GM18951 (cell line): ENCODE data around the gene STAG1.

Source experiments
- POLR2A ChIP-seq: IDR thresholded peaks from 4 replicates; pipeline ENCODE4 v1.6.1; 2011; ENCODE audit warnings: mild to moderate bottlenecking; ENCODE audit not compliant: insufficient read length, insufficient read depth; ENCODE audit errors: extremely low read depth
- in situ Hi-C: fragments of 300-500 bp; cut with MboI; formaldehyde crosslinking; loops from one replicate; pipeline ENCODE4 v1.12.0; 2022; ENCODE audit warnings: low sequenced_read_pairs, mixed read lengths, inconsistent platforms; ENCODE audit not compliant: unreplicated experiment

Gene STAG1

GRCh38 chr3:136752422-136753325 lies 496 bp upstream of the STAG1 start:
- peak; percentile 78 for TF ChIP-seq POLR2A
- in situ Hi-C loops, result loop anchor here (5.0 kb wide), 1 partner anchor 680 kb away; no protein-coding TSS in a partner anchor

GRCh38 chr3:136751316-136752171 lies 634 bp downstream of the STAG1 start:
- TF ChIP-seq POLR2A, result peak; percentile 67
- in situ Hi-C loops, result loop anchor here (5.0 kb wide), 1 partner anchor 679 kb away; no protein-coding TSS in a partner anchor

- TF ChIP-seq POLR2A, result no peak
- in situ Hi-C loops, result loop anchor here (5.0 kb wide), 1 partner anchor 679 kb away; no protein-coding TSS in a partner anchor
These were observed 1.3 kb downstream of the STAG1 start for GRCh38 chr3:136750897-136751315.

GRCh38 chr3:136750209-136750896 lies 1.8 kb downstream of the STAG1 start:
- in situ Hi-C loops, result loop anchor here (5.0 kb wide), 1 partner anchor 678 kb away; no protein-coding TSS in a partner anchor

GRCh38 chr3:136749602-136750001 lies 2.6 kb downstream of the STAG1 start:
- in situ Hi-C loops, result loop anchor here (5.0 to 25.0 kb wide), 2 partner anchors 362 to 677 kb away; no protein-coding TSS in a partner anchor

More at GRCh38 chr3:136750209-136750896, 1.8 kb downstream of the STAG1 start:
- no peak for TF ChIP-seq POLR2A

- TF ChIP-seq POLR2A, result no peak
- in situ Hi-C loops, result loop anchor here (25.0 kb wide), 1 partner anchor 362 kb away; no protein-coding TSS in a partner anchor
These were observed 3.1 kb downstream of the STAG1 start for GRCh38 chr3:136749091-136749490.

- no peak for TF ChIP-seq POLR2A
- in situ Hi-C loops, result loop anchor here (25.0 kb wide), 1 partner anchor 359 kb away; no protein-coding TSS in a partner anchor
These were observed 6.3 kb downstream of the STAG1 start for GRCh38 chr3:136745916-136746315.

GRCh38 chr3:136741063-136741462 lies 11.1 kb downstream of the STAG1 start:
- TF ChIP-seq POLR2A, result no peak
- in situ Hi-C loops, result loop anchor here (25.0 kb wide), 1 partner anchor 354 kb away; no protein-coding TSS in a partner anchor

GRCh38 chr3:136740351-136740958 lies 11.7 kb downstream of the STAG1 start:
- in situ Hi-C loops, result loop anchor here (25.0 kb wide), 1 partner anchor 353 kb away; no protein-coding TSS in a partner anchor
- no peak for TF ChIP-seq POLR2A

- in situ Hi-C loops, result loop anchor here (25.0 kb wide), 1 partner anchor 350 kb away; no protein-coding TSS in a partner anchor
These were observed 15.2 kb downstream of the STAG1 start for GRCh38 chr3:136736950-136737349.

GRCh38 chr3:136735103-136735502 lies 17.1 kb downstream of the STAG1 start:
- in situ Hi-C loops, result loop anchor here (25.0 kb wide), 1 partner anchor 348 kb away; no protein-coding TSS in a partner anchor
- TF ChIP-seq POLR2A, result no peak
